Non-pigmented ciliary epithelial cell (primary cell): ENCODE measurements around the gene KCND3.

Experiments used
- DNase-seq: peaks from one replicate; pipeline ENCODE4 v3.0.0-alpha.2; 2010; ENCODE audit warnings: low read depth

Gene KCND3

DNA sequence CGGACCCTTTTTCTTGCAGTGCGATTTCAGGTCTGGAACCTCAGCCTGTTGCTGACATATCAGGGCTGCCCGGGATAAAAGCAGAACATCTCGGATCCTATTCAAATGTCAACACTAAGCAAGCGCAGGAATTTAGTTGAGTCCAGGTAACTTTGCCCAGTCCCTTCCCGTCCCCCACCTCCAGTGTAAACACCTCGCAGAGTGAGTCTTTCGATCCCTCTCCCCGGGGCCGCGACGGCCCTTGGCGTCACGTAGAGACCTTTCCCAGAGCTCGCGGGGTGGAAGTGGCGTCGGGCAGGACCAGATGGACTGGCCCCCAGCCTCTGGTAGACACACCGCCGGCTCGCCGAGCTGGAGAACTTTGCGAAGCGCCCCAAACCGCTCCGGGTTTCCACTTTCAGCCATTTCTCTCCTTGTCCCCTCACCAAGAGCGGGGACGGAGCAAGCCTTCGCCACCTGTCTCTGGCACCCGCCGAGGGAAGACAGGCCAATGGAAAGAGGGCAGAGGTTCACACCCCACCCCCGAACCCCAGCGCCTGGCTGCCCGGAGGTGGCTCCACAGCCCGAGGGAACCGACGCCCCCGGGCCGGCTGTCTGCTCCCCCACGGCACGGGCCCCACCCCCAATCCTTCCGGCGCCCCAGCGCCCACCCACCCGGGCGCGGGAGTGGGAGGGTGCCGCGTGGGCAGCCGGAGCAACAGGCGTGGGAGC lies 570 bp downstream of the KCND3 start:
- no peak for DNase-seq

DNA sequence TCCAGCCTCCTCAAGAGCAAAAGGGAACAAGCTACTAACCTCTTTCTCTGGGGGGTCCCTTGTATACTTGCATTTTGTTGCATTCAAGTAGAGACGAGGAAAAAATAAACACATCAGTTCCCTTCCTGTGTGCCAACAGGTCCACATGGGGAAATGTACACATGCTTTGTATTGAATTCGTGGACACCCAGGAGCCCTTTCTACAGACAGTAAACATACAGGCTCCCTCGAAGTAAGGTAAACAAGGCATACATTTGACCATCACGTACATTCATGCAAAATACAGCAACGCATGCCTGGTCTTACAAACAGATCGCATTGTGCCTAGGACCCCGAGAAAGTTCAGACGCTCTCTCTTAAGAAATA lies 1.1 kb downstream of the KCND3 start:
- no peak for DNase-seq

DNA sequence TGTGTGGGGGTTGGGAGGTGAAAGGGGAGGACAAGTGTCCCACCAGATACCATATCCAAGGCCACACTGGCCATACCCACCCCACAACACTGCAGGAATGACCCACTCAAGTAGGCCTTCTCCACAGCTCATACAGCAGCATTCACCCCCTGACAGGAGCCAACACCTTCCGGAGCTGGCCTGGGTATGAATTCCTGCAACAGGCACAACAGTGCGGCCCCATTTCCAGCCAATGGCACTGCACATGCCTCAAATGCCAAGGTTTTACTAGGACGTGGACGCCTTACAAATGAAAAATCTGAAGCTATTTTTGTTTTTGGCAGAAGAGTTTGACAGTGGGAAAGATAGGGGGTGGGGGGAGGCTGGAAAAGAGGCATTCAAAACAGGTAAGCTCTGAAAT lies 2.0 kb downstream of the KCND3 start:
- no peak for DNase-seq

DNA sequence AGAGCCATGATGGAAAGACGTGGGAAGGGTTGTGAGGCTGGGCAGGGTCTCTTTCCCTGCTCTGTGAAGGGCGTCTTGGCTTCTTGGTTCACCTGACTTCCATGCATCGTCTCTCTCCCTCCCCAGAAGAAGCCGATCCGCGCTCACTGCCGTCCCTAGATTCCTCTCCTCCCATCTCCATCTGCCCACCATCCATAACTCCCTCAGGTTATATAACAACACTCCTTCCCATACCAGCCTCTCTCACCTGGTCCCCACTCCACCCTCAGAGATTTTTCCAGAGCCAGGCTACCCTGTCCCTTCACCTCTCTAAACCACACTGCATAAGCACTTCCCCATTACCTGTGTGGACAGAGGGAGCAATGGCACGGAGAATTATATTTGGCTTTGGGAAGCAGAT lies 6.0 kb downstream of the KCND3 start:
- DNase-seq, result no peak

DNA sequence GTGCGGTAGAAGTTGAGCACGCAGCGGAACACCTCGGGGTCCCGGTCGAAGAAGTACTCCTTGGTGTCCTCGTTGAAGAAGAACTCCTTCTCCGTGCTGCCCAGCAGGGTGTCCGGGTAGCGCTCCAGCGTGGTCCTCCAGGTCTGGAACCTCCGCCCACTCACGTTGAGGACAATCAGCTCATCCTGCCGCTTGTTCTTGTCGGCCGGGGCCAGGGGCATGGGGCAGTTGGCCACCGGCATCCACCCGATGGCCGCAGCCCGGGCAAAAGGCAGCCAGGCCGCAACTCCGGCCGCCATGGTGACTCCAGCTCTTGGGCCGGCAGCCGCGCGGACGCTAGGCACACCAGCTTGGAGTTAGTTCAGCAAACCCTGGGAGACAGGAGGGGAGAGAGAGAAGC lies 7.0 kb downstream of the KCND3 start:
- no peak for DNase-seq

DNA sequence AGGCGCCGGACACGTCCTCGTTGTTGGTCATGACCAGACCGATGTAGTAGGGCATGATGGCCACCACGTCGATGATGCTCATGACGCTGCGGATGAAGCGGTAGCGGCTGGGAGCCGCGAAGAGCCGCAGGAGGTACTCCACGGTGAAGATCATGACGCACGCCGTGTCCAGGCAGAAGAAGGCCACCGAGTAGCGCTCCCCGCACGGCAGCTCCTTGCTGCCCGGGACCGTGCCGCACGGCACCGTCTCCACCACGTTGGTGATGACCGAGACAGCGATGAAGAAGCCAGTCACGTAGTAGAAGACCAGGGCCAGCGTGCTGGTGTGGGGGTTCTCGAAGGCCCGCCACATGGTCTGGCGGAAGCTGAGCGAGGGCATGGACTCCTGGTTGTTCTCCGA lies 7.6 kb downstream of the KCND3 start:
- DNase-seq, result no peak

DNA sequence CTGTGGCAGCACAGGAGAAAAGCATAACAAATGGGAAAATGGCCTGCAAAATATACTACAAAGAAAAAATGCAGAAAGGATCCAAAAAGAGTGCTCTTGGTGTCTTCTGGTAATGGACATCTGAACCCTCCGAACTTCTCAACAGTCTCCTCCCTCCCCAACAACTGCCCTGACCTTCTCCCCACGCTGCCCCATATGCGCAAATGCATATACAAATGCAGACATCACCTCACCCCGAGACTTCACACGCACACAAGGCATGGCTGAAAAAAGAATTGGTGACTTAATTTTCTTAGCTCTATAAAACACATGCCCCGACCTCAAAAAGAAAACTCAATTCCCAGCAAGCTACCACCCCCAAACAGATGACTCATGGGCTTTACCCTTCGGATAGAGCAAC lies 8.4 kb downstream of the KCND3 start:
- no peak for DNase-seq

DNA sequence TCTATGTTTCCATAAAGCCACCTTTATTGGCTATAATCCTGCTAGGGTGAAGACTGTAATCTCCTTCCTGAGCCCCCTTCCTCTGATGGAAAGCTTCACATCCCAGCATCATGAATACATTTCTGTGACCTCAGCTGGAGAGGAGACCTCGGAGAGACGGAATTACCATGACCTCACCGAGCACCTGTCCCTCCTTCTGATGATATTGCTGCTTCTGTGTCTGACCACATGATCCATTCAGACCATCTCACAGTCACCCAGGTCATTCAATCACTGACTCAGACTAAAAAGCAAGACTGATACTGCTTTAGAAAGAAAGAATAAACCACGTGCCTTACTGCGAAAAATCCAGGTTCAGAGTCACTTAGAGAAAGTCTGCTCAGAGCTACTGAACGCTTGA lies 8.8 kb downstream of the KCND3 start:
- DNase-seq, result no peak

DNA sequence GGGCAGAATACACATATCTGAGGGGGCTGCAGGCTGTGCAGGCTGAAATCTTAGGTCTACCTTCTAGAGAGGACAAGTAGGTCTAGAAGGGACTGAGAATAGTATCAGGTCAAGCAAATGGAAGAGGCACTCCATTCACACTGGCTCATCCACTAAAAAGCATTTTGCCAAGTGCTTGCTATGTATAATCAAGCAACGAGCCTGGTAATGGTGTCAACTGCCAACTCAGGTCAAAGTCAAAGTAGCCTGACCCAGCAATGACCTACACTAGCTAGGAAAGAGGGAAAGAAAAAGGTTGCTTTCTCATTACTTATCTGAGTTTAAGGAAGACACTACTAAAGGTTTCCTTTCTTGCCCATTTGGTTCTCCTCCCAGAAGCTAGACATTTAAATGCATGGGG lies 10.8 kb downstream of the KCND3 start:
- no peak for DNase-seq

DNA sequence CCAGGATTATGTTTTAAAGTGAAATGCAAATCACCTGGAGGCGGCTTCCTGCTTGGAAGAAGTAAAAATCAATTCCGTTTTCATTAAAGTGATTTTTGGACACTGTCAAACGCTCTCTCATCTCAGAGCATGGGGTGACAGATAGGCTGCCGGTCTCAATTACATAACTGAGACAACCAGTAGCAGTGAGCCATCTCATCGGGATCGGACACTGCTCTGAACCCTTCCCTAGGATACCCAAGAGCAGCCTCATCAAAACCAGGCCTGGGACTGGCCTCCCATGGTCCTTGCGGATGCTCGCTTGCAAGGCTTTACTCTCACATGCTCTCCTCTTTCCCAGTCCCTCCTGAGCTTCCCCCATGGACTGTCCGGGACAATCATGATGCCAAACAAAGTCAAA lies 12.1 kb downstream of the KCND3 start:
- DNase-seq, result no peak

DNA sequence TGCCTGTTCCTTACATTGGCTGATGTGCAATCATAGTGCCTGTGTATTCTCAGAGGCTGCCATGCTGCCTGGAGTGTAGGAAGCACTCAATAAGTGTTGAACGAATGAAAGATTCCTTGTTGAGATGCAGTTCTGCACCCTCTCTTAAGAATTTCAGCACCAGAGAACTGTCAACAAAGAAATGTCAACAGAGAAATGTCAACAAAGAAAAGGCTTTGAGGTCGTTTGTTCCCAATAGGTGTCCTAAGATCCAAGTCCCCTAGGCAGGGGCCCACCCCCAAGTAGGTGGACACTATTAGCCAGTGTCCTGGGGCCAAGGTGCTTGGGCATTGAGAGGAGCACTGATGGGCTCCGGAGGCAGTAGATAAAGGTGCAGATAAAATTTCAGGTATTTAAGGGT lies 12.6 kb downstream of the KCND3 start:
- no peak for DNase-seq

DNA sequence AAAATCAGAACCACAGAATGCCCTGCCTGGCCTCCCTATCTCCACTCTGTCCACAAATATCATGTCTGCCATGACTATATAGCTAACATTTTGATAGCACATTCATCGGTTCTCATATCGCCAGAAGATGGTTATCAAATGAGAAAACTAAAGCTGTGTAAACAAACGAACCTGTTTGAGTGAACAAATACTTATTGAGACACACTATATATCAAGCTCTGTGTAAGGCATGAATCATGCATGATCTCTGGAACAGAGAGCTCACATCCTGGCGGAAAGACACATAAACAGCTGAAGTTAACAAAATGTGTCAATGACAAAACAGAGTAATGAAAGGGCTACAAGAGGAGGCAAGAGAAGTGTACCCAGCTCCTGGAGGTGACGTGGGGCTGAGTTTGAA lies 13.1 kb downstream of the KCND3 start:
- no peak for DNase-seq

DNA sequence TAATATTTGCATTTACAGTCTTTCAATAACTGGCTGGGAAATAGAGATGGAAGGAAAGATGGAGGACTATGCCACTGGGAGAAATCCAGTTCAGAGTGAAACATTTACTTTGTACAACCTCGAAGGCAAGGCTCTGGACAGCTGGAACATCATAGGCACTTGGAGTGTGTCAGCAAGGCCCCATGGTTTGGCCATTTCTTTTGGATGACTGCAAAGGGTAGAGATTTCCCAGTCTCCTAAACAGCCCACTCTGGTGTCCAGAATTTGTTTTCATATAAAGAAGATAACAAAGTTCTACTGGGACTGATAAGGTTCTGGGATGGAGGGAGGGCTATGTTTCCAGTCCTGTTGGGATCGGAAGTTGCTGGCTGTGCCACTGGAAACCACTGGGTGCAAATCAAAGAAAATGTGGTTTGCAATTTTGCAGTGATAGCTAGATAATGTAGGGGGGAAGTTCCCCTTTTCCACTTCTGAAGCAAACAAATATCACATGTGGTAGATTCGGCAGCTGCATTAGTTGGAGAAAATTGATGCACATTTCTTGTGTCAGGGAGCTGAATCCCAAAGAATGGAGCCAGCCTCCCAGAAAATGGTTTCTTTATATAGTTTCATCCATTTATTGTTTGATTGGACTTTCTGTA lies 16.2 kb downstream of the KCND3 start:
- DNase-seq, result no peak

DNA sequence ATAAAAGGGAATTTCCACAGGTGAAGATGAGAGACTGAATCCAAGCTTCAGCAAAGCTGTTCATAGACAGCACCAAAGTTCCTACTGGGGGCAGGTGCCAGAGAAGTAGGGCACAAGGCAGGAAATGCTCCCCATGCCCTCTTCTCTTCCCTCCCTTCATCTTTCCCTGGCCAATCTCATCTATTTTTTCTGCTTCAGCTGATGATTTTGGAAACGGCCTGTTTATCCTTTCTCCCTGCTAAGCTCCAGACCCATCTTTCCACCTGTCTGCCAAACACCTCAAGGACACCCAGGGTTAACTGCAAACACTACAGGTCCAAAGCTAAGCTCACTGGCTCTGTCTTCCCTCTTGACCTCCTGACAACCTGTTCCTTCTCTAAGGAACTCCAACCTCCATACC lies 18.1 kb downstream of the KCND3 start:
- DNase-seq, result no peak

DNA sequence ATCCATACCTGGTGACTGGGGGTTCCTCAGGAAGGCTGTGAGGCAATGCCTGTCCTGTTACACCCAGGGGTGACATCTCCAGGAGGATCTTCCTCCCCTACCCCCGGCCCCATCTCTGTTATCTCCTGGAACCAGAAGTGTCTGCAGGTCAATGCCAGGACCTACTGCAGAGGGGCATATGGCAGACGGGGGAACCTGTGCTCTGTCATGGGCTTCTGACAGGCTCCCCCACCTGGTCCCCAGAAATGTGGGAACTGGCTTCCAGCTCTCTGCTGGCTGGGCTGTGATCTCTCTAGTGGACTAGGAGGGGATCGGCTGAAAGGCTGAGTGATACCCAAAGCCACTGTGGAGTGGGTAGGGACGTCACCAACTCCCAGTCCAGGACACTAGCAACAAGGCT lies 21.0 kb downstream of the KCND3 start:
- no peak for DNase-seq

DNA sequence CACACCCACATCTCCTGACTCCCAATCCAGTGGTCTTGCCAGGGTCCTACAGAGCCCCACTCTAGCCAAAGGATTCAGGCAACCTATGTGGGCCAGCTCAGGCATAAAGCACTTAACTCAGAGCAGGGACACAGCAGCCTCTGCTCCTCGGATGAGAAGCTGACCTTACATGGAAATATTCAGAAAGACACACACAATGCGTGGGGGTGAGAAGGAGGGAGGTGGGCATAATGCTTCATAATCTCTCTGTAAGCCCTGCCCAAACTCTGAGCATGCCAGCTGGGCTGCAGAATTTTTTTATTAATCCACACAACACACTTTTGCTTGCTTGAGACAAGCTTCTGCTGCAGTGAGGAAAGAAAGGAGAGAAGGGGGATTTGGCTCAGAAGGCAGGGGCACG lies 21.6 kb downstream of the KCND3 start:
- DNase-seq, result no peak

DNA sequence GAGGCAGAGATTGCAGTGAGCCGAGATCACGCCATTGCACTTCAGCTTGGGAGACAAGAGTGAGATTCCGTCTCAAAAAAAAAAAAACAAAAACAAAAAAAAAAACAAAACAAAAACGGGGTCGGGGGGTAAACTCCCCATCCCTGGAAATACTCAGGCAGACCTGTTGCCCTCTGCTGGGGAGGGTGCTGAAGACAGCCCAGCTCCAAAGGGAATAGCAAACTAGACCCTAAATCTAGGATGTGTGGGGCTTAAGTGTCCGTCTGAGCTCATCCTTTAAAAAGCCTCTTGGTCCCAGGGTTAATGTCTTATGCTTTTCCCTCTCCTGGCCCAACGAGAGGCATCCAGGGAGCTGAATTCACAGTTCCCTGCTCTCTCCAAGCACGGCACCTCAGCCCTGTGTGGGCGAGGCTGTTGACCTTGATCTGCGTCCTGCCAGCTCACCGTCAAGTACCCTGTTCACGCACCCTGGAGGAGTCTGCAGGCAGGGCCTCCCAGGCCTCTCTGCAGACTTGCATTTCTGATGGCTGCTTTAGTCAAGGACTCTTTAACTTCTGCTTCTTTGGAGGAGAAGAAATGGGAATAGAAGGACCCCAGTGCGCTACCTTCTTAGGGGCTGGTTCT lies 22.3 kb downstream of the KCND3 start:
- DNase-seq, result no peak

DNA sequence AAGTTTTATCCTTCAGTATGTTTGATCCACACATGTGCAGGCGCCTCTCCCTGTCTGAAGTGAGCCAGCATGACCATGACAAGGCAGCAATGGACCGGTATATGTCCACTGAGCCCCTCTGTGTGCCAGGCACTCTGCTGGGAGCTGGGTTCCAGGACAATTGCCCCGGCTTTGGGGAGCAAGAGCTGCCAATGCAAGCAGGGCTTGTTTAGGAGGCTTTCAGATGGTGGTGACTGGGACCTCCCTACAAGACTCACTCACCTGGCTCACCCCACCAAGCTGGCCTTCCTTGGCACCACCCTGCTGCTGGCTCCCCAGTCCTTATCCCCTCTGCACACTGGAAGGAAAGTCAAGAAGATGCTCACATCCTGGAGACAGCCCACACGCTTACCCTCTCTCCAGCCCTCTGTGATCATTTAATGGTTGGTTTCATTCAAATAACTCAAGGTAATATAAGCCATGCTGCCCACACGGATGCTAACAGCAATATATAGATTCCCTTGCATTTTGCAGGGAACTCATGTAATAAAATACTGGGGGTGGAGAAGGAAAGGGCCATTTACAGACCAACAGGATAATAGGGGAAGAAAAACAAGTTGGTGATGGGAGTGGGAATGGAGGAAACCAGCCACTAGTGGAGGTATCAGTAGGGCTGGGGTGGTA lies 23.6 kb downstream of the KCND3 start:
- no peak for DNase-seq

DNA sequence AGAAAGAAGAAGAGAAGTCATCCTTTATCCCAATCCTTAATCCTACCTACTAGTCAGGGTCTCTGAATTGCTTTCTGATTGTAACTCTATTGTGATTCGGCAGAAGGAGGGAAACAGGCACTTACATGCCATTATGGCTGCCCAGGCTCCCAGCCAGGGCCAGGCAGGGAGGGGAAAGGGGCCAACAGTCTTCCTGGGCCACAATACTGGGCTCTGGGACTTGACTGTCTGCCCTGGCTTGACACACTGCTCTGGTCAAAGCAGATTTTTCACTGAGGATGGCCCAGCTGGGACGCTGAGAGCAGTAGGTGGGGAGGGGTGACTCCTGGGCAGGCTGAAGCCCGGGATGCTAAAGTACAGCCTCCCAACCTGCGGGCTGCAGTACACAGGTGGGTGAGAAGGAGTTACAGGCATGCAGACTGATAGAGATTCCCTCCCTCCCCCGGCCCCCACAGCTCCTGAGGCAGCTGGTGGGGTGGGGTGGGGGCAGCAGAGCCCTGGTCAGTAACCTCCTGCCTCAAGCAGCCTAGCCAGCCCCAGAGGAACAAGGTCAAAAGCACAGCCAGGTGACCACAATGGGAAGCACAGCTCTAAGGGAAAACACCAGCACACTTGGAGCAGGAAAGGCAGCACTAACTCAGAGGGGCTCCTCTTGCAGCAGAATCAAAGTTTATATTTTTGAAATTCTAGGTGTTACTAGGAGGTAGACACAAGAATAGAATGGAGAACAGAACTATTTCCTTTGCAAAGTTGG lies 25.3 kb downstream of the KCND3 start:
- no peak for DNase-seq

DNA sequence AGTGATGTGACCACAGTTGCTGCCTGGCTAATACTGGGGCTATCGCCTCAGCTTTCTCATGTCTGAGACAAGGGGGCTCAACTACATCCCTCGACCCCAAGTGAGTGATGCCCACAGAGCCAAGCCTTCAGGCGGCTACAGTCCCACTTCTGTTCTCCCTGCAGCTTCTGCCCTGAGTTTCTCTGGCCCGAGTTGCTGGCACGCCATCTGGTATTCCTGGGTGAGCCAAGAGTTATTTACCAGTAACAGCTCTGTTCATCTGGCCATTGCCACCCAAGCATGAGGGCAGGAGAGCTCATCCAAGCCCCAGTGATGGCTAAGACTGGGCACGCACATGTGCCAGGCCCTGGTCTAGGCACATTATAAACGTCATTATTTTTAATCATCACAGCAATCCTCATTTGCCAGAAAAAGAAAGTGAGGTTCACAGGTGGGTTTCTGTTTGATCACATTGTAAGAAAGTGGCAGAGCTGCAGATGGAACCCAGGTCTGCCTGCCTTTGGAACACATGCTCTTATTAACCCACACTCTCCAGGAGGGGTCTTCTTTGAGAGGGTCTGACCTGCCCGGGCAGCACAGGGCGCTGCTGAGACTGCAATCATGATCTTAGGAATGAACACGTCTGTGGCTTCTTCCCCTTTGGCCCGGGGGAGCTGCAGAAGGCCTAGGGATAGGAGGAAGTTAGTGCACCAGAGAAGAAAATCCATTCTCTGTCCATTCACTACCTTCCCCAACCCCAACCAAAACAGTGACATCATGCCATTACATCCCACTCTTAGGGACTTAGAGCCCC lies 27.5 kb downstream of the KCND3 start:
- no peak for DNase-seq

DNA sequence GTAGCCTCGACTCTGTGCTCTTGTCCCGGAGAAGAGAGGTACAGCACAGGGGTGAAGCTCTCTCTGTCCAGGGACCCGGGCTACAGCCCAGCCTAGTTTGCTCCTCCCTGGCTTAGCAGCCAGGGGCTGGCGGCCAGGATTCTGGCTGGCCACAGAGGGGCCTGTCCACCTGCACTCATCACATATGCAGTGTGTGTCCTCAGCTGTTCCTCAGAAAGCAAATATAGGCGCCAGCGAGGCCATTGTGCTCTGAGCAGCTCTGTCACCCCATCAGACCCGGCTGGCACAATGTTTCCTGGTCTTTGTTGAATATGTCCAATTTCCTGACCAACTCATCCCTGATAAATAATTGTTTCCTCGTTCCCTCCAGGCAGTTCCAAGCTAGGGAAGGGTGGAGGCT lies 28.5 kb downstream of the KCND3 start:
- no peak for DNase-seq

DNA sequence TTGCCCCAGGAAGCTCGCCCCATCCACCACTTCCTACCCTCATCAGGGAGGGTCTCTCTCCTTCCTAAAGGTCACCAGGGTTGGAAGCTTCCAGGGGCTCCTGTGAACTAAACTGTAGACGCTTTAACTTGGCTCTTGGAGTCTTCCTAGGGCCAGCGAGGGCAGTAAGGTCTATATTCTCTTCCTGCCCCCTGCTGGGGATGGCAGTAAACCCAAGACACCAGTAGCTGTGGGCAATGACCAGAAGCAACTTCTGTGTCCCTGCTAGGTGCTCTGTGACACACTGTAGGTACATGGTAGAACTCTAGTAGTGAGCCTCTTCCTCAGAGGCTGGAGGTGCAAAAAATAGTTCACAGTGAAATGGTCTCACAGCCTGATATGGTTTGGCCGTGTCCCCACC lies 30.0 kb downstream of the KCND3 start:
- DNase-seq, result no peak
